NB4 (cell line): ENCODE data around the gene SLC25A21.

ENCODE experiments used
- MYC ChIP-seq: IDR thresholded peaks from 2 replicates; pipeline ENCODE4 v1.6.1; 2011; ENCODE audit warnings: low read depth, low read length
- TF ChIP-seq, protein P1 (sequence below): IDR thresholded peaks from one replicate; pipeline ENCODE4 v1.5.1; 2012; ENCODE audit warnings: low read depth, low read length

DNA sequence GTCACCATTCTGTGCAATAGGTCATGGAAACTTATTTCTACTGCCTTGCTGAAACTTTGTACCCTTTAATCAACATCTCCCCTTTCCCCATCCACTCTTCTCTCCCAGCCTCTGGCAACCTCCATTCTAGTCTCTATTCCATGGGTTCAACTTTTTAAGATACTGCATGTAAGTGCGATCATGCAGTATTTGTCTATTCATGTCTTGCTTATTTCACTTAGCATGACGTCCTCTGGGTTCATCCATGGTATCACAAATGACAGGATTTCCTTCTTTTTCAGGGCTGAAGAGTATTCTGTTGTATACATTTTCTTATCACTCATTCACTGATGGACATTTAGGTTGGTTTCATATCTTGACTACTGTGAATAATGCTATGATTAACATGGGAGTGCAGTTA is 288.4 kb downstream of the SLC25A21 start:
- TF ChIP-seq, protein P1, sequence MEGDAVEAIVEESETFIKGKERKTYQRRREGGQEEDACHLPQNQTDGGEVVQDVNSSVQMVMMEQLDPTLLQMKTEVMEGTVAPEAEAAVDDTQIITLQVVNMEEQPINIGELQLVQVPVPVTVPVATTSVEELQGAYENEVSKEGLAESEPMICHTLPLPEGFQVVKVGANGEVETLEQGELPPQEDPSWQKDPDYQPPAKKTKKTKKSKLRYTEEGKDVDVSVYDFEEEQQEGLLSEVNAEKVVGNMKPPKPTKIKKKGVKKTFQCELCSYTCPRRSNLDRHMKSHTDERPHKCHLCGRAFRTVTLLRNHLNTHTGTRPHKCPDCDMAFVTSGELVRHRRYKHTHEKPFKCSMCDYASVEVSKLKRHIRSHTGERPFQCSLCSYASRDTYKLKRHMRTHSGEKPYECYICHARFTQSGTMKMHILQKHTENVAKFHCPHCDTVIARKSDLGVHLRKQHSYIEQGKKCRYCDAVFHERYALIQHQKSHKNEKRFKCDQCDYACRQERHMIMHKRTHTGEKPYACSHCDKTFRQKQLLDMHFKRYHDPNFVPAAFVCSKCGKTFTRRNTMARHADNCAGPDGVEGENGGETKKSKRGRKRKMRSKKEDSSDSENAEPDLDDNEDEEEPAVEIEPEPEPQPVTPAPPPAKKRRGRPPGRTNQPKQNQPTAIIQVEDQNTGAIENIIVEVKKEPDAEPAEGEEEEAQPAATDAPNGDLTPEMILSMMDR: no peak
- TF ChIP-seq MYC: no peak
